Right renal pelvis (tissue), 4 donors: ENCODE data around the gene COX7B2. TPM values are rescaled to one million over a fixed set of nuclear protein-coding genes. Genes with fewer than 3 reads are reported as not detected.

Experiments used
- DNase-seq, 4 donors: peaks; one replicate each; pipeline ENCODE4 v3.0.0-alpha.2; 2013; ENCODE audit warnings: low read depth in 4 of 4, low spot score in 3 of 4, missing footprints in 1 of 4
- polyA plus RNA-seq, 4 donors: library from polyadenylated mRNA; unstranded; fragments of 120-200 nt; gene quantifications; one replicate each; pipeline ENCODE4 v1.2.1, GENCODE V29; 2013; ENCODE audit not compliant: insufficient read length in 4 of 4

COX7B2 gene
- polyA plus RNA-seq, 4 donors, result not detected

DNA sequence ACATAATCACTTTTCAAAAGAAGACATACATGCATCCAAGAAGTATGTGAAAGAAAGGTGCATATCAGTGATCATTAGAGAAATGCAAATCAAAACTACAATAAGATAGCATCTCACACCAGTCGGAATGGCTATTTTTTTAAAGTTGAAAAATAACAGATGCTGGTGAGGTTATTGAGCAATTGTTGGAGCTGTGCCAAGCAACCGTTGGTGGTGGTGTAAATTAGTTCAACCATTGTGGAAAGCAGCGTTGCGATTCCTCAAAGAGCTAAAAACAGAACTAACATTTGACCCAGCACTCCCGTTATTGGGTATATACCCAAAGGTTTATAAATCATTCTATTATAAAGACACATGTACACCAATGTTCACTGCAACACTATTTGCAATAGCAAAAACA is 14.2 kb downstream of the COX7B2 start:
- no peak for DNase-seq

DNA sequence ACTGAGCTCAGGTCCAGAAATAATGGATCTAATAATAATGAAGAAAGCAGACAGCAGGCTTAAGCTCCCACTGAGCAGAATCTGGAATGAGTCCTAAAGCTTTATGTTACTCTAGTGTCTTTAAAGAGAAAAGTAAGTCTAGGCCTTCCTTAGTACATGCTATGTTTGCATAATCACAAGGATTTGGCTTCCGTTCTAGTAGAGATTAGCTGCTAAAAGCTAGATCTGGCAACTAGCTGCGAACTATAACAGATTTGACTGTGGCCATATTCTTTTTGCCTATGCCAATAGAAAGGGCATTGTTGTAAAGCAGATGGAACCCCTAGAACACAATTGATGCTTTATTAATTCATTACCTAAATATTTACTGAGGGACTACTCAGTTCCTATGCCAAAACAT is 19.0 kb downstream of the COX7B2 start:
- DNase-seq, result no peak

DNA sequence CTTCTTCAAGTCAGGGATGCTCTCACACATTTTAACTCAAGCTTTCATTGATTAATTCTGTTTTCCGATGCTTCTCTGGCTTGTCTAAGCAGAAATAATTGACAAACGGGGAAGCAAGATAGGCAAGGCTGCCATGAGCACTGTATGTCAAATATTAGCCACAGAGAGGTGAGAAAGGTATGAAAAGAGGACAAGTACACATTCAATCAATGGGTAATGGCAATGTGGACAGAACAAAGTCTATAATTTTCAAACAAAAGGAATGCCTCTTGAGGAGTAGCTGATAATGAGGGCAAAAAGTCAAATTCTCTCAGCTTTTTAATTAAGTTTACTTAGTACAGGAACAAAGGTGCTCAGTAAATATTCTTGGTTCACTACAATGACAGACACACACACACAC is 19.6 kb downstream of the COX7B2 start:
- DNase-seq, result no peak

DNA sequence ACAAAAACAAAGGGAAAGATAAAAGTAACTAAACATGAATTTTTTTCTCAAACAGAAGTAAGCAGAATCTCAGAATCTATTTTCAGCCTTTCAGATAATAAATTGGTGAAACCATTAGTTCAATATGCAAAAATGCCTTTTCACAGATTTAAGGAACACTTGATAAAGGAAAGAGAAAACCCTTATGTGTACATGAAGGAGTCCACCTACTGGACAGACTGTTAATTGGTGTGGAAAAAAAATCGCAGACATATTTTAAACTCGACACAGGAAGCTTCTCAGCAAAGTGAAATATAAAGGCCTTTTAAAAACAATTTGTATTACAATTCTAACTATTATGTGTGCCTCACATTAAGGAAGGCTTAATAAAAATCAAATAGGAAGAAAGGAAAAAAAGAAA is 22.3 kb downstream of the COX7B2 start:
- DNase-seq, result no peak

DNA sequence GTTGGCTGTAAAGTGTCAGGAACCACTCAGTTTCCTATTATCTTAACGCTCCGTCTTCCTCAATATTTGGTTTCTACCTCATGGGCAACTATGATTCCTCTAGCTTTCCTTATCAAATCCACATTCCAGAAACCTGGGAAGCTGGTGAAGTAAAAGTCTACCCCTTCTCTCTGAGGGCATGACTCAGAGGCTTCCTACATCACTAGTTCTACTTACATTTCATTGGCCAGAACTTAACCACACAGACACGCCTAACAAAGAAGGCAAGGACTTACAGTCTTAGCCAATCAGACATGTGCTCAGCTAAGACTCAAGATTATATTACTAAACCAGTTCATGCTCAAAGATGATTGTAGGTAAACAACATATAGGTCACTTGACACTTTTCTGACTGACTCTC is 30.4 kb downstream of the COX7B2 start:
- no peak for DNase-seq

DNA sequence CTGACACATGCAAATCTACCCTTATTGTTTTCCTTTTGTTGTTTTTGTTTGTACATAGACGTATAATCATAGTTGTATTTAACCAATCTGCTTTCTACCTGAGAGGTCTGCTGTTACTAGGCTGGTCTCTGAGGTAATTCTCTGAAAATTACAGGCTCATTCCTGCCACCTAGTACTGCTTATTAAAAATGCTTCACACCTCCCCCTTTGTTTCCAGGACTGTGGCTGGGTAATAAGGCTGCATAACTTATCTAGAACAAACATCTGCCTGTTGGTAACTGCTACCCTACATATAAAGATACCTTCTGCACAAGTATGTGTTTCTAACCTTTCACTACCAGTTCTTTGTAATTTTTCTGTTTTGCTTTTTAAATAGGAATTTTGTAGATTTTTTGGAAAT is 34.2 kb downstream of the COX7B2 start:
- no peak for DNase-seq

DNA sequence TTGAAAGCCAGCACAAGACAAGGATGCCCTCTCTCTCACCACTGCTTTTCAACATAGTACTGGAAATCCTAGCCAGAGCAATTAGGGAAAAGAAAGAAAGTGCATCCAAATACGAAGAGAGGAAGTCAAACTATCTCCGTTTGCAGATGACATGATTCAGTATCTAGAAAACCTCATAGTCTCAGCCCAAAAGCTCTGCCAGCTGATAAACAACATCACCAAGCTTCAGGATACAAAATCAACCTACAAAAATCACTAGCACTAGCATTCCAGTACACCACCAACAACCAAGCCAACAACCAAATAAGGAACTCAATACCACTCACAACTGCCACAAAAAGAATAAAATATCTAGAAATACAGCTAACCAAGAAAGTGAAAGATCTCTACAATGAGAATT is 38.6 kb downstream of the COX7B2 start:
- DNase-seq, result no peak

DNA sequence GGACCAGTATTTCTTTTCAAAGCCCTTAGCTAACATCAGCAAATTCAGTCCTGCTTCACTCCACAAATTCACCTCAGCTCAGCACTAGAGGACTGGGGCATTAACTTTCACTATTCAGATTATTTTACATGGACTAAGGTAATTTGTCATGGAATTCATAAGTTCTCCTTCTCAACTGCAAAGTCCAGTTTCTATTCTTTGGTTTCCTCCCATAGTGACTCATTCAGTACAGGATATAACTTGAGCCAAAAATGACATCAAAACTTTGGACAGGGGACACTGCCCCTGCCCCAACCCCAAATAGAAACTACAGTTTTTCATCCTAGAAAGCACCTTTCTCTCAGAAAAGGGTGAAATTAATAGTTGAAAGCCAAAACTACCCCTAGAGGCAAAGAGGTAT is 52.7 kb downstream of the COX7B2 start:
- no peak for DNase-seq

DNA sequence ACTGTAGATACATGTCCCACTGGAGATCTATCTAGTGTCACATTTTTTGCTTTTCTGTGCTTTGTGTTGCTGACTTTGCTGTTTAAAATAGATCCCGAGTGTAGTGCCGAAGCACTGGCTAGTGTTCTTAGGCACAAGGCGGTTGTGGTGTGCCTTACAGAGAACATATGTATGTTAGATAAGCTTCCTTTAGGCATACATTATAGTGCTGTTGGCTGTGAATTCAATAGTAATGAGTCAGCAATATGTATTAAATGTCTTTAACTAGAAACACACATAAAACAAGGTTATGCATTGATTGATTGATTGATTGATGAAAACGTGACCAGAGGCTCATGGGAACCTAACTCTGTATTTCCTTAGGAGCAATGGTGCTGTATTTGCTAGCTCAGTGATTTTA is 56.2 kb downstream of the COX7B2 start:
- no peak for DNase-seq

DNA sequence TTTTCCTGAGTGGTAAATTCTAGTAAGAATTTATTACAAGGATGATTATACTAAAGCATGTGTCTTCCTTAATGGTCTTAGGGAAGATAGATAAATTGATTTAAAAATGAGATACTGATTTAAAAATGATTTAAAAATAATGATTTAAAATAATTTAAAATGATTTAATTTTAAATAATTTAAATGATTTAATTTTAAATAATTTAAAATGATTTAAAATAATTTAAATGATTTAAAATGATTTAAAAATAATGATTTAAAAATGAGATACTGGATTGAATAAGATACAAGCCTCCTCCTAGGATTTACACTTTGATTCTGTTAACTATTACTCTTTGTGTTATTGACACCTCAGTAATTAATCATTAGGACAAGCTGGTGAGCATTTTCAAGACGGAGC is 59.0 kb downstream of the COX7B2 start:
- no peak for DNase-seq

DNA sequence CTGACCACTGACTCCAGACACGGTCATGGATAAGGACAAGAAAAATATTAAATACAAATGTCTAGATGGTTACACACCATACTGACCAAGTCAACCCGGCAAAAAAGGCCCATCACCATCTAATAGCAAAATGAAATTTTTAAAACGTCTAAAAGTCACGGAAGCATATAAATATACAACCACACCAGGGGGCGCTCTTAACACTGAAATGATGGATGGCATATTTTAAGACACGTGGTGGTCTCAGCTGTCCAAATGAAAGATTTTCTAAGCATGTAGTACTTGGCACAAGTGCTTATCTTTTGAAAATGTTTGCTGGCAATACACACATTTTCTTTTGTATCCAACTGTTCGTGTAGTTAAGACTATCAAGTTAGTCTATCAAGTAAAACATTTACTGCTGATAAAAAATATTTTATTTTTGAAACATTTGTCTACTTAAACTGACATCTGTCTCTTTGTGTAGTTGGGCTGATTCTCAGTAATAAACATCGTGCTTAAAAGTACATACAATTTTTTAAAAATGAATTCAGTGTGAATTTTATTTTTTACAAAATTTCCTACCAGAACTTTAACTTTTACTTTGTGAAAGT is 64.6 kb downstream of the COX7B2 start:
- DNase-seq, result peak; percentile 17 to 42 (median 27)

DNA sequence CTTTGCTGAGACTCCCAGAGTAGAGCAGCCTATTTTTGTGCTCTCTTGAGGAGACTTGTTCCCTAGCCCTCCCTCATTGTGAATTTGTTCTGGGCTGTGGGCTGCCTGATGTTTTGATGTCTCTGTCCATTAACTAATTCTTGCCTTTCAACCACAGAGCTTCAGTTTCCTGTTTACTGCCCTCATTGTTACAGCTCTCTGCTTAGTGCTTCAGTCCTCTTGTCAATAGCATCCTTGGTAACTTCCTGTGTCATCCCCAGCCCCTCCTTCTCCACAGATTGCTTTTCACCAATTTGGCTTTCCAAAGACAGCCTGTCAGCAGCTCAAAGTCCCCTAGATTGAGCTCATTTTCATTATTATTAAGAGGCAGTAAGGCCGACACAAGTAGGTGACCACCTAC is 69.9 kb downstream of the COX7B2 start:
- no peak for DNase-seq

DNA sequence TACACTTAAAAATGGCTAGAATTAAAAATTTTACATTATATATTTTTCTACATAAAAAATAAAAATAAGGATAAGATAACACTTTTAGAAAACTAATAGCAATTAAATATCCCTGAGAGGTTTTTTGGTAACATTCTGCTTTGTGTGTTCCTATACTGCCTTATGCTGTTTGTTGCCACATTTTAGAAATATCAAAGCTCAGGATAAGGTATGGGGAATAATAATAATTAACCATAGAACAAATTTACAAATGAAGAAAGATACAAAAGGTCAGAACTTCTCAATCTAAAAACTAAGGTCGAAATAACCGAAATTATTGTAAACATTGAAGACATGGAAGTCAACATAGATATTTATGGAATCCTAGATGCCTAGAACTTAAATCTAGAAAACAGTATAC is 71.4 kb downstream of the COX7B2 start:
- DNase-seq, result no peak

DNA sequence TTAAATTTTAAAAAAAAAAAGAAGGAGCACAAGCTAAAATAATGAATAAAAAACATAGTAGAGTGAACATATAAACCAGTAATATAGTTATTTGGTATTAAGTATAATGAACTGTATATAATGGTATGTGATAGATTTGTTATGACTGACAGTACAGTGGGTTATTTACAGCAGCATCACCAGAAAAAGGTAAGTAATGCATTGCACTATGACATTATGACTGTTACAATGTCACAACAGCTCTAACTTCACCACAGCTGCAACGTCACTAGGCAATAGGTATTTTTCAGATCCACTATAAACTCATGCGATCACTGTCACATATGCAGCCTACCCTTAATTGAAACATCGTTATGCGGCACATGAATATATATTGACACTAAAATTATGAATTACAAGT is 72.5 kb downstream of the COX7B2 start:
- no peak for DNase-seq

DNA sequence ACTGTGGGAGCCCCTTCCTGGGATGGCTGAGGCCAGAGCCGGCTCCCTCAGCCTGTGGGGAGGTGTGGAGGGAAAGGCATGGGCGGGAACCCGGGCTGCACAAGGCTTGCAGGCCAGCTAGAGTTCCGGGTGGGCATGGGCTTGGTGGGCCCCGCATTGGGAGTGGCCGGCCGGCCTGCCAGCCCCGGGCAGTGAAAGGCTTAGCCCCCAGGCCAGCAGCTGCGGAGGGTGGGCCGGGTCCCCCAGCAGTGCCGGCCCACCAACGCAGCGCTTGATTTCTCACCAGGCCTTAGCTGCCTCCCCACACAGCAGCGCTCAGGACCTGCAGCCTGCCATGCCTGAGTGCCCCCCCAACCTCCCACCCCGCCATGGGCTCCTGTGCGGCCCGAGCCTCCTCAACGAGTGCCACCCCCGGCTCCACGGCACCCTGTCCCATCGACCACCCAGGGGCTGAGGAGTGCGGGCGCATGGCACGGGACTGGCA is 78.0 kb downstream of the COX7B2 start:
- DNase-seq, result no peak

DNA sequence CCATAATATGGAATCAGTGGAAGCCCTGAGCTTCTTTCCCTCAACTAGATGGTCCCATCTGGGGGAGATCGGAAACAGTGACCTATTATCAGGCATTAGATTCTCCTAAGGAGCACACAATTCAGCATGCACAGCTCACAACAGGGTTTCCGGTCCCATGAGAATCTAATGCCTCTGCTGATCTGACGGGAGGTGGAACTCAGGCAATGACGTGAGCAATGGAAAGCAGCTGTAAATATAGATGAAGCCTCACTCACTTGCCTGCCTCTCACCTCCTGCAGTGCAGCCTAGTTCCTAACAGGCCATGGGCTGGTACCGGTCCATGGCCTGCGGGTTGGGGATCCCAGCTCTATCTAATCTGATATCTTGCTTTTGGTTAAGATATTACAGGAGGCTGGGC is 88.9 kb downstream of the COX7B2 start:
- DNase-seq, result no peak

DNA sequence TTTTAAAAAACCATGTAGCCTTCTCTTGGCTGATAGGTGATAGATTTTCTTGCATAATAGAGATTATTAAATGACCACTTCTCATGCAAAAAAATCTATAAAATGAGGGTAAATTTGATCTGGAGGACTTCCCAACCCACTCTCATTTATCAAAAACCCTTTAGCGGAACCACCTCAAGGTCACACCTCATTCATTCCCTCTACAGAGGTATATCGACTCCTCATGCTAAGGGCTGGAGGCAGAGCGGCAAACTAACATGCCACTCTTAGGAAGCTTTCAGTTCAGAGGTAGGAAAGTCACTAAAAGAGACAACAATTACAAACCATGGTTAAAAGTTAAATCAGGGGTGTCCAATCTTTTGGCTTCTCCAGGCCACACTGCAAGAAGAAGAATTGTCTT is 90.0 kb downstream of the COX7B2 start:
- no peak for DNase-seq

DNA sequence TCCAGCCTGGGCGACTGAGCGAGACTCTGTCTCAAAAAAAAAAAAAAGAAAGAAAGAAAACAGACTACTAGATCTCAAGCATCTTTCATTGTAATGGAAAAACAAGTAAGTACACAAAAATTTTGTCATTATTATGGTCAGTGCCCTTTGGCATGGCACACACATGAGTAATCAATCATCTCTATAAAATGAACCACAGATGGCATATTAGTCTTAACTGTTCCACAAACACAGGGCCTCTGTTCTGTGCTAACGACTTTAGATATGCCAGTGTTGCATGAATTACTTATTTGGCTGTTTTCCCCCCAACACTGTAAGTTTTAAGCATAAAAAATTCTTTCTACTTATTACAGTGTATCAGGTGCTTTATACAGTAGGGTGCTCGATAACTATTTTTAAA is 90.4 kb downstream of the COX7B2 start:
- DNase-seq, result no peak

DNA sequence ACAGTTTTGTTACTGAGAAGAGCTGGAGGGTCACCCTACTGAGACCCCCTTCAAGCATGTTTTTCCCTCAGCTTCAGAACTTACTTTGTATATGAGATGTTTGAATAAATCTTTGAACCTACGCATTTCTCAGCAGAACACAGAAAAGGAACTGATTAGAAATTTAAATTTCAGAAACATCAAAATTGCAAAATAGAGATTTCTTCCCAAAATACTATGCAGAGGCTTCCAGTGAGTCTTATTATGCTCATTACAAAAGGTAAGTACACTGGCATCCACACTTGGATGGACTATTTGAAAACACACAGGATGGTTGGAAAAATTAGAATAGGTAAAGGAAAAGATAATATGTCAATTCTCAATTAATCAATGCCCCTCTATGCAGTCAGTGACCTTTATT is 91.2 kb downstream of the COX7B2 start:
- no peak for DNase-seq

DNA sequence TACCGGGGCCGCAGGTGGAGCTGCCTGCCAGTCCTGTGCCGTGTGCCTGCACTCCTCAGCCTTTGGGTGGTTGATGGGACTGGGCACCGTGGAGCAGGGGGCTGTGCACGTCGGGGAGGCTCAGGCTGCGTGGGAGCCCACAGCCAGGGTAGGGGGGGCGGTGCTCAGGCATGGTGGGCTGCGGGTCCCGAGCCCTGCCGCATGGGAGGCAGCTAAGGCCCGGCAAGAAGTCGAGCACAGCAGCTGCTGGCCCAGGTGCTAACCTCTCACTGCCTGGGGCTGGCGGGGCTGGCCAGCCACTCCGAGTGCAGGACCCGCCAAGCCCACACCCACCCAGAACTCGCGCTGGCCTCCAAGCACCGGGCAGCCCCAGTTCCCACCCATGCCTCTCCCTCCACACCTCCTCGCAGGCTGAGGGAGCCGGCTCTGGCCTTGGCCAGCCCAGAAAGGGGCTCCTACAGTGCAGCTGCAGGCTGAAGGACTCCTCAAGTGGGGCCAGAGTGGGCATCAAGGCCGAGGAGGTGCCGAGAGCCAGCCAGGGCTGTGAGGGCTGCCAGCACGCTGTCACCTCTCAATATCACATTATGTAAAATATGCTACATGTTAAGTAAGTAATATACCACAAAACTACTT is 104.1 kb downstream of the COX7B2 start:
- DNase-seq, result no peak

DNA sequence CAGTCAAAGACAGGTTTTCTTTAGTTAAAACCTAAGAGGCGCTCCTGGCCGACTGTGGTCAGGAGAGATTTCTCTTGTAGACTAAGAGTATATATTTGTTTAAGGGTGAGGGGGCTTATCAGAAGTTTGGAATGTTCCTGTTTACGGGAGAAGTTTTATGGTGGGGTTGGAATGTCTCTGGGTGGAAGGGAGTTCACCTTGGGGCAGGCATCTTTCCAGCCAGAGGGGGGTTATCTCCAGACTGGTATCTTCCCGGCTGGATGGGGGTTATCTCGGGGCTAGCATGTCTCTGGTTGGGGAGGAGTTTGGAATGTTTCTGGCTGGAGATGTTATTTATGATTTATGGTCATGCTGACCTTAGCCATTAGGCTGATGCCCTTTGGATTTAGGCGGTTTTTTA is 116.0 kb downstream of the COX7B2 start:
- DNase-seq, result no peak

DNA sequence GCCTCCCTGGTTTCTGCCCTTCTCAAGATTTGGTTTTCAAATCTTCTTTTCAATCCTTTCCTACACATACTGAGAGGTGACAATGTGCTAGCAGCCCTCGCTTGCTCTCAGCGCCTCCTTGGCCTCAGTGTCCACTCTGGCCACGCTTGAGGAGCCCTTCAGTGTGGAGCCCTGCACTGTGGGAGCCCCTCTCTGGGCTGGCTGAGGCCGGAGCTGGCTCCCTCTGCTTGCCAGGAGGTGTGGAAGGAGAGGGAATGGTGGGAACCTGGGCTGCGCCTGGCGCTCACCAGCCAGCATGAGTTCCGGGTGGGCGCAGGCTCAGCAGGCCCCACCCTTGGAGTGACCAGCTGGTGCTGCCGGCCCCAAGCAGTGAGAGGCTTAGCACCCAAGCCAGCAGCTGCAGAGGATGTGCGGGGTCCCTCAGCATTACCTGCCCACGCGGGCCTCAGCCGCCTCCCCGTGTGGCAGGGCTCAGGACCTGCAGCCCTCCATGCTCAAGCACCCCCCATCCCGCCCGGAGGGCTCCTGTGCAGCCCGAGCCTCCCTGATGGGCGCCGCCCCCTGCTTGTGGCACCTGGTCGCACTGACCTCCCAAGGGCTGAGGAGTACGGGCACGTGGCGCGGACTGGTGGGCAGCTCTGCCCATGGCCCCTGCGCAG is 127.5 kb downstream of the COX7B2 start:
- DNase-seq, result no peak
